Measurements from ENCODE around the gene TK2. TPM values are rescaled to one million over a fixed set of nuclear protein-coding genes. Genes with fewer than 3 reads are reported as not detected.

TK2 gene
- total RNA-seq, 1 donor from 2014 or later = 36.1 TPM

- H3K4me1 ChIP-seq = peaks cover 12% of the 10 kb centered on the region
- H3K27ac ChIP-seq = no peak overlapping the region
- H3K9me3 ChIP-seq = no peaks in the 10 kb centered on the region
- no peaks in the 10 kb centered on the region for H3K36me3 ChIP-seq
- intact Hi-C loops (cut with DNase I) = no loop called here
- no peak for ATAC-seq
- DNase-seq = no peak
- no peak overlapping the region for H3K4me3 ChIP-seq
- H3K27me3 ChIP-seq = no peaks in the 10 kb centered on the region
- TF ChIP-seq, protein P1, sequence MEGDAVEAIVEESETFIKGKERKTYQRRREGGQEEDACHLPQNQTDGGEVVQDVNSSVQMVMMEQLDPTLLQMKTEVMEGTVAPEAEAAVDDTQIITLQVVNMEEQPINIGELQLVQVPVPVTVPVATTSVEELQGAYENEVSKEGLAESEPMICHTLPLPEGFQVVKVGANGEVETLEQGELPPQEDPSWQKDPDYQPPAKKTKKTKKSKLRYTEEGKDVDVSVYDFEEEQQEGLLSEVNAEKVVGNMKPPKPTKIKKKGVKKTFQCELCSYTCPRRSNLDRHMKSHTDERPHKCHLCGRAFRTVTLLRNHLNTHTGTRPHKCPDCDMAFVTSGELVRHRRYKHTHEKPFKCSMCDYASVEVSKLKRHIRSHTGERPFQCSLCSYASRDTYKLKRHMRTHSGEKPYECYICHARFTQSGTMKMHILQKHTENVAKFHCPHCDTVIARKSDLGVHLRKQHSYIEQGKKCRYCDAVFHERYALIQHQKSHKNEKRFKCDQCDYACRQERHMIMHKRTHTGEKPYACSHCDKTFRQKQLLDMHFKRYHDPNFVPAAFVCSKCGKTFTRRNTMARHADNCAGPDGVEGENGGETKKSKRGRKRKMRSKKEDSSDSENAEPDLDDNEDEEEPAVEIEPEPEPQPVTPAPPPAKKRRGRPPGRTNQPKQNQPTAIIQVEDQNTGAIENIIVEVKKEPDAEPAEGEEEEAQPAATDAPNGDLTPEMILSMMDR (IDR thresholded peaks at IDR 0.05) = no peak
These were observed 74.7 kb downstream of the TK2 start for GRCh38 chr16:66475232-66475631.

DNA sequence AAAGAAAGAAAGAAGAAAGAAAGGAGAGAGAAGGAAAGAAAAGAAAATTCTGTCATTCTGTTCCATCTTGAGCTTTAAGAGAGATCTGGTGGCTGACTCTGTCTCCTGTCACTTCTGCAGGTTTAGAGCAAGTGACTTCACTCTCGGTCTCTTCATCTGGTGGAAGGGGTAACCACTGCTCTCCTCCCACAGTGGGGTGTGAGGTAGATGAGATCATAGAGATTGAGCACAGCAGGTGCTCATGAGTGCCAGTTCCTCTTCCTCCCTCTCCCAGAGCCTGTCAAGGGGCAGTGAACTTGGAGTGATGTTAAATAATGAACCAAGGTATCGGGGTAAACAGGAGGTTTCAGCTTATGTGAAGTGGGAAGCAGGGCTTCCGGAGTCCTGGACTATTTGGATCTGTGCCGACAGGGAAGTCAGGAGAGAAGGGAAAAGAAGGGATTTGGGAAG is 75.1 kb downstream of the TK2 start:
- ATAC-seq = peak; percentile 42
- peaks cover 12% of the 10 kb centered on the region for H3K4me1 ChIP-seq
- intact Hi-C loops (cut with DNase I) = no loop called here
- DNase-seq = no peak
- no peaks in the 10 kb centered on the region for H3K9me3 ChIP-seq
- no peaks in the 10 kb centered on the region for H3K27me3 ChIP-seq
- no peaks in the 10 kb centered on the region for H3K36me3 ChIP-seq
- H3K27ac ChIP-seq = no peak overlapping the region
- TF ChIP-seq, protein P1 (IDR thresholded peaks at IDR 0.05) = no peak
- H3K4me3 ChIP-seq = no peak overlapping the region

DNA sequence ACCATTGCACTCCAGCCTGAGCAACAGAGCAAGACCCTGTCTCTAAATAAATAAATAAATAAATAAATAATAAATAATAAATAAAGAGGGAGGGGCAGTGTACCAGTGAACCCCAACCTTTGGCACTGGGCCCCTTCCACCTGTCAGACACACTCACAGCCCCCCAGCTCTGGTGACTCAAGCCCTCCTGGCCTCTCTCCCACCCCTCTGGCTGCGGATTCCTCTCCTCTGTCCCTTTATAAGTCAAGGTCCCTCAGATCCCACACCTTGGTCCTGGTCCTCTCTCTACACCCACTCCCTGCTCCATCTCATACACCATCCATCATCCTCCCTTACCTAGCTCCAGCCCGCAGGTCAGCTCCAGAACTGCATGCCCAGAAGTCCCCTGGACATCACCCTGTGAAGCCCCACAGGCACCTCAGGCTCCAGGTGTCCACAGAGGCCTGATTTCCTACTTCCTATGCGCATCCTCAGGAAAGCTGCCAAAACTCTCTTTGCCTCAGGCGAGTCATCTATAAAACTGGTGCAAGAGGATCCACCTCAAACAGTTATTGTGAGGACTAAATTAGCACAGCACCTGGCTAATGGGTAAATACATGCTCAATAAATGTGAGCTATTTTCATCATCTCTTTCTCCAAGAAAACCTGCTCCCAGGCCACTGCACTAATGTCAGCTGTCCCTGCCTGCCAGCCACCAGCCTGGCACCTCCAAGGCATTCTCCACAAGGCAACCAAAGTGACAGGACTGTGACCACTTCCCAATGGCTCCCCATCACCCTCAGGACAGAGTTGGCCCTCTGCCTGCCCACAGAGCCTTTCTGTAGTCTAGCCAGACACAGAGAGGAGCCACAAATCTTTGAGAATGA is 76.0 kb downstream of the TK2 start:
- no peaks in the 10 kb centered on the region for H3K9me3 ChIP-seq
- TF ChIP-seq, protein P1 (IDR thresholded peaks at IDR 0.05) = no peak
- intact Hi-C loops (cut with DNase I) = no loop called here
- H3K27me3 ChIP-seq = no peaks in the 10 kb centered on the region
- no peak overlapping the region for H3K27ac ChIP-seq
- no peaks in the 10 kb centered on the region for H3K36me3 ChIP-seq
- no peak for ATAC-seq
- H3K4me3 ChIP-seq = no peak overlapping the region
- no peak for DNase-seq
- H3K4me1 ChIP-seq = peaks cover 12% of the 10 kb centered on the region

DNA sequence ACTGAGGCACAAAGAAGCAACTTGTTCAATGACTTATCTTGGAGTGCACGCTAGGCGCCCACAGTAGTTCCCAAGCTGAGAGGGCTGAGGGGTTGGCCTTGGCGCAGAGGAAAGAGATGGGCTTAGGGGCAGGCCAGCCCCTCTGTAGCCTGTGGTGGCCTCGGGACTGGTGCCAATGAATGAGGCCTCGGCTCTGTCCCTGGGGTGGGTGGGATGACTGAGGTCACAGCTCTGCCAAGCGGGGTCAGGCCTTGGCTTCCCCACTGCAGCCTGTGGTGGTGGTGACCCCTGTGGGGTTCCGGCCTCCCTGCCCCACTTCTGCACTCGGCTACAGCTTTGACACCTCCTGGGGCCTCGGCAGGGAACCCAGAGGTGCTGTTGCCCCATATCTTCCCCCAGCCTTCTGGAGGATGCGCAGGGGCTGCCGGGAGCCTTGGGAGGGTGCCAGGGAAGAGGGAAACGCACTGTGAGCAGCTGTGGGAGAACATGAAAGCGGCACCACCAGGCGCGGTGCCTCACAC is 76.8 kb downstream of the TK2 start:
- intact Hi-C loops (cut with DNase I) = no loop called here
- TF ChIP-seq, protein P1 (IDR thresholded peaks at IDR 0.05) = no peak
- Histone ChIP-seq H3K27ac (no peak overlapping the region), H3K4me1 (peaks cover 9% of the 10 kb centered on the region), H3K36me3 (no peaks in the 10 kb centered on the region), H3K4me3 (no peak overlapping the region), H3K9me3 (no peaks in the 10 kb centered on the region), H3K27me3 (no peaks in the 10 kb centered on the region)
- no peak for ATAC-seq
- no peak for DNase-seq

- H3K36me3 ChIP-seq = no peaks in the 10 kb centered on the region
- peaks cover 9% of the 10 kb centered on the region for H3K4me1 ChIP-seq
- ATAC-seq (no peak), DNase-seq (no peak)
- intact Hi-C loops (cut with DNase I) = no loop called here
- no peaks in the 10 kb centered on the region for H3K27me3 ChIP-seq
- no peaks in the 10 kb centered on the region for H3K9me3 ChIP-seq
- TF ChIP-seq, protein P1 (IDR thresholded peaks at IDR 0.05) = no peak
- H3K27ac ChIP-seq = no peak overlapping the region
- no peak overlapping the region for H3K4me3 ChIP-seq
These were observed 78.1 kb downstream of the TK2 start for GRCh38 chr16:66471716-66472393.
